Astrocyte (in vitro differentiated cells and primary cell): ENCODE measurements around the gene PRDM15. TPM values are rescaled to one million over a fixed set of nuclear protein-coding genes. Genes with fewer than 3 reads are reported as not detected.

Experiments
- DNase-seq: peaks from one replicate; pipeline ENCODE4 v3.0.0-alpha.2; 2010; ENCODE audit warnings: low read depth
- FAIRE-seq: peaks from 2 replicates; lab custom pipeline; 2011; peaks lifted over from hg19 to GRCh38; lab: Jason Lieb, UNC
- H2AFZ ChIP-seq: 2 replicates; pipeline ENCODE4 v1.6.0; 2012; ENCODE audit warnings: low read depth, low read length, inconsistent platforms
- H3K27ac ChIP-seq: 2 replicates; pipeline ENCODE4 v1.5.1; 2011; ENCODE audit warnings: low read depth, low read length, inconsistent platforms
- H3K27me3 ChIP-seq: 2 replicates; pipeline ENCODE4 v1.6.0; 2011; ENCODE audit warnings: low read length, inconsistent platforms; ENCODE audit not compliant: insufficient read depth
- H3K36me3 ChIP-seq: 2 replicates; pipeline ENCODE4 v1.5.1; 2011; ENCODE audit warnings: low read length, inconsistent platforms; ENCODE audit not compliant: insufficient read depth
- H3K4me1 ChIP-seq: 2 replicates; pipeline ENCODE4 v1.5.1; 2011; ENCODE audit warnings: low read length, inconsistent platforms; ENCODE audit not compliant: insufficient read depth
- H3K4me2 ChIP-seq: 2 replicates; pipeline ENCODE4 v1.6.0; 2012; ENCODE audit warnings: low read length, inconsistent platforms
- H3K4me3 ChIP-seq: 2 replicates; pipeline ENCODE4 v1.5.1; 2011; ENCODE audit warnings: low read depth, mild to moderate bottlenecking, low read length, inconsistent platforms; ENCODE audit not compliant: insufficient read depth
- H3K79me2 ChIP-seq: 2 replicates; pipeline ENCODE4 v1.6.0; 2012; ENCODE audit warnings: mild to moderate bottlenecking, low read length, inconsistent platforms; ENCODE audit not compliant: insufficient read depth
- H3K9ac ChIP-seq: 2 replicates; pipeline ENCODE4 v1.6.0; 2012; ENCODE audit warnings: mild to moderate bottlenecking, low read length, inconsistent platforms
- H3K9me3 ChIP-seq: 2 replicates; pipeline ENCODE4 v1.5.1; 2012; ENCODE audit warnings: low read depth, mild to moderate bottlenecking, low read length, inconsistent platforms; ENCODE audit not compliant: insufficient read depth
- H4K20me1 ChIP-seq: 2 replicates; pipeline ENCODE4 v1.6.0; 2012; ENCODE audit warnings: low read length, inconsistent platforms; ENCODE audit not compliant: insufficient read depth
- H3K27ac Mint-ChIP-seq: one replicate; pipeline ENCODE4 v1.8.0; 2021; ENCODE audit warnings: mild to moderate bottlenecking, mixed read lengths; ENCODE audit not compliant: unreplicated experiment
- H3K27me3 Mint-ChIP-seq: one replicate; pipeline ENCODE4 v1.8.0; 2021; ENCODE audit warnings: low read depth, mixed read lengths; ENCODE audit not compliant: unreplicated experiment
- H3K36me3 Mint-ChIP-seq: one replicate; pipeline ENCODE4 v1.8.0; 2021; ENCODE audit warnings: low read depth, mixed read lengths; ENCODE audit not compliant: unreplicated experiment
- H3K4me1 Mint-ChIP-seq: one replicate; pipeline ENCODE4 v1.8.0; 2021; ENCODE audit warnings: low read depth, mixed read lengths; ENCODE audit not compliant: unreplicated experiment
- H3K4me3 Mint-ChIP-seq: one replicate; pipeline ENCODE4 v1.8.0; 2021; ENCODE audit warnings: mild to moderate bottlenecking, moderate library complexity, mixed read lengths; ENCODE audit not compliant: unreplicated experiment
- H3K9me3 Mint-ChIP-seq: one replicate; pipeline ENCODE4 v1.8.0; 2021; ENCODE audit warnings: mild to moderate bottlenecking, mixed read lengths; ENCODE audit not compliant: unreplicated experiment
- EZH2 ChIP-seq: IDR thresholded peaks from 2 replicates; pipeline ENCODE4 v1.6.1; 2012; ENCODE audit warnings: mild to moderate bottlenecking, low read length, inconsistent platforms; ENCODE audit not compliant: insufficient read depth
- total RNA-seq: library from RNA; stranded (reverse); gene quantifications from 2 replicates; pipeline ENCODE4 v1.2.1, GENCODE V29; 2021
- TF ChIP-seq, protein P1 (sequence below): IDR thresholded peaks from 2 replicates; pipeline ENCODE4 v1.5.1; 2011; ENCODE audit warnings: low read depth, mild to moderate bottlenecking, inconsistent platforms, low read length, moderate library complexity; ENCODE audit not compliant: insufficient read depth

PRDM15 gene
- total RNA-seq, 1 donor from 2014 or later: 6.8 TPM

DNA sequence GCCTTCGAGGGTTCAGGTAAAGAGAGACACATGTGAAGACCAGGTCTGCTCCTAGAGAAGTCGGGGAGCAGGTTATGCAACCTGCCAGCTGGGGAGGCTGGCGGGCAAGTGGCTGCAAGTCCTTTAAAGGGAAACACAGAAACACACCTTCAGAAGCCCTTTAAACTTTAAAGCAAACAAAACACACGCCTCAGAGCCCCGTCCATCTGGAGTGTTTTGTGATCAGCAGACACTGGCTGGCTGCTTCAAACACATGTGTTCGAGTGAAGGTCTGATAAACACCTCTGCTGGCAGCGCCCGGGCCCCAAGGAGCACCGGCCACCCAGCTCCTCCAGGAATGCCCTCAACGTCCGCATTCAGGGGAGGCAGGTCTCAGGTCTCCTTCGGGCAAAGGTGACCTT is 127.5 kb downstream of the PRDM15 start:
- Histone ChIP-seq H3K9me3 (no peaks in the 10 kb centered on the region), H3K27me3 (no peaks in the 10 kb centered on the region), H3K79me2 (peaks cover 1% of the 10 kb centered on the region), H3K36me3 (no peaks in the 10 kb centered on the region), H3K9ac (no peak overlapping the region), H3K4me2 (peak overlapping the region; percentile 45), H3K27ac (no peak overlapping the region), H3K4me3 (no peak overlapping the region), H3K4me1 (peaks cover 9% of the 10 kb centered on the region), H4K20me1 (no peaks in the 10 kb centered on the region), H2AFZ (no peak overlapping the region)
- TF ChIP-seq, protein P1, sequence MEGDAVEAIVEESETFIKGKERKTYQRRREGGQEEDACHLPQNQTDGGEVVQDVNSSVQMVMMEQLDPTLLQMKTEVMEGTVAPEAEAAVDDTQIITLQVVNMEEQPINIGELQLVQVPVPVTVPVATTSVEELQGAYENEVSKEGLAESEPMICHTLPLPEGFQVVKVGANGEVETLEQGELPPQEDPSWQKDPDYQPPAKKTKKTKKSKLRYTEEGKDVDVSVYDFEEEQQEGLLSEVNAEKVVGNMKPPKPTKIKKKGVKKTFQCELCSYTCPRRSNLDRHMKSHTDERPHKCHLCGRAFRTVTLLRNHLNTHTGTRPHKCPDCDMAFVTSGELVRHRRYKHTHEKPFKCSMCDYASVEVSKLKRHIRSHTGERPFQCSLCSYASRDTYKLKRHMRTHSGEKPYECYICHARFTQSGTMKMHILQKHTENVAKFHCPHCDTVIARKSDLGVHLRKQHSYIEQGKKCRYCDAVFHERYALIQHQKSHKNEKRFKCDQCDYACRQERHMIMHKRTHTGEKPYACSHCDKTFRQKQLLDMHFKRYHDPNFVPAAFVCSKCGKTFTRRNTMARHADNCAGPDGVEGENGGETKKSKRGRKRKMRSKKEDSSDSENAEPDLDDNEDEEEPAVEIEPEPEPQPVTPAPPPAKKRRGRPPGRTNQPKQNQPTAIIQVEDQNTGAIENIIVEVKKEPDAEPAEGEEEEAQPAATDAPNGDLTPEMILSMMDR: no peak
- TF ChIP-seq EZH2: no peak
- H3K9me3 Mint-ChIP-seq: no peaks in the 10 kb centered on the region
- DNase-seq (no peak), FAIRE-seq (no peak)
- H3K36me3 Mint-ChIP-seq: no peaks in the 10 kb centered on the region
- H3K4me1 Mint-ChIP-seq: peaks cover 9% of the 10 kb centered on the region
- no peak overlapping the region for H3K27ac Mint-ChIP-seq
- H3K4me3 Mint-ChIP-seq: no peak overlapping the region
- H3K27me3 Mint-ChIP-seq: peaks cover 6% of the 10 kb centered on the region

- Histone ChIP-seq H3K4me2 (no peak overlapping the region), H4K20me1 (no peaks in the 10 kb centered on the region)
- no peak overlapping the region for H3K27ac Mint-ChIP-seq
Observed at GRCh38 chr21:41750532-41751151, 128.5 kb downstream of the PRDM15 start.

GRCh38 chr21:41750051-41750450 is 129.1 kb downstream of the PRDM15 start:
- H3K27ac Mint-ChIP-seq: no peak overlapping the region
- no peak overlapping the region for H3K27ac ChIP-seq
- H3K4me2 ChIP-seq: no peak overlapping the region
- DNase-seq (no peak), FAIRE-seq (no peak)
- H3K9me3 ChIP-seq: no peaks in the 10 kb centered on the region
- no peaks in the 10 kb centered on the region for H3K36me3 ChIP-seq
- H3K9me3 Mint-ChIP-seq: no peaks in the 10 kb centered on the region
- no peak overlapping the region for H2AFZ ChIP-seq
- no peak overlapping the region for H3K4me3 ChIP-seq
- peaks cover 9% of the 10 kb centered on the region for H3K4me1 ChIP-seq
- H3K4me3 Mint-ChIP-seq: no peak overlapping the region
- no peak overlapping the region for H3K9ac ChIP-seq
- peaks cover 4% of the 10 kb centered on the region for H3K27me3 Mint-ChIP-seq
- H3K27me3 ChIP-seq: no peaks in the 10 kb centered on the region
- no peaks in the 10 kb centered on the region for H4K20me1 ChIP-seq
- peaks cover 9% of the 10 kb centered on the region for H3K4me1 Mint-ChIP-seq
- TF ChIP-seq EZH2: no peak
- TF ChIP-seq, protein P1: no peak
- H3K79me2 ChIP-seq: no peaks in the 10 kb centered on the region
- no peaks in the 10 kb centered on the region for H3K36me3 Mint-ChIP-seq

More at GRCh38 chr21:41750532-41751151, 128.5 kb downstream of the PRDM15 start:
- Mint-ChIP-seq H3K36me3 (no peaks in the 10 kb centered on the region), H3K9me3 (no peaks in the 10 kb centered on the region), H3K27me3 (peaks cover 4% of the 10 kb centered on the region), H3K4me1 (peaks cover 9% of the 10 kb centered on the region), H3K4me3 (no peak overlapping the region)
- no peak for FAIRE-seq
- Histone ChIP-seq H2AFZ (no peak overlapping the region), H3K27ac (no peak overlapping the region), H3K27me3 (no peaks in the 10 kb centered on the region), H3K4me3 (no peak overlapping the region), H3K4me1 (peaks cover 9% of the 10 kb centered on the region), H3K79me2 (no peaks in the 10 kb centered on the region), H3K9ac (no peak overlapping the region), H3K9me3 (no peaks in the 10 kb centered on the region), H3K36me3 (no peaks in the 10 kb centered on the region)
- DNase-seq: no peak
- no peak for TF ChIP-seq EZH2
- TF ChIP-seq, protein P1: no peak
